Muscle layer of colon (tissue), 2 donors: ENCODE measurements around the gene LRRC66.

Experiments used
- H3K27ac ChIP-seq: one replicate; pipeline ENCODE4 v1.7.0; 2013; ENCODE audit warnings: low read depth, mild to moderate bottlenecking, low read length, moderate library complexity
- H3K27me3 ChIP-seq, 2 donors: one replicate each; pipeline ENCODE4 v1.7.0; 2013; ENCODE audit warnings: low read length in 2 of 2, mild to moderate bottlenecking in 2 of 2; ENCODE audit not compliant: insufficient read depth in 2 of 2, control insufficient read depth in 1 of 2
- H3K36me3 ChIP-seq: one replicate; pipeline ENCODE4 v1.7.0; 2013; ENCODE audit warnings: mild to moderate bottlenecking, low read length; ENCODE audit not compliant: insufficient read depth
- H3K4me1 ChIP-seq: one replicate; pipeline ENCODE4 v1.7.0; 2013; ENCODE audit warnings: mild to moderate bottlenecking, low read length; ENCODE audit not compliant: insufficient read depth
- H3K4me3 ChIP-seq, 2 donors: one replicate each; pipeline ENCODE4 v1.7.0; 2013; ENCODE audit warnings: low read length in 2 of 2, low read depth in 1 of 2, mild to moderate bottlenecking in 1 of 2, moderate library complexity in 1 of 2
- H3K9ac ChIP-seq: one replicate; pipeline ENCODE4 v1.7.0; 2013; ENCODE audit warnings: low read length
- H3K9me3 ChIP-seq: one replicate; pipeline ENCODE4 v1.7.0; 2013; ENCODE audit warnings: mild to moderate bottlenecking, low read length
- donor health status: abdominal sarcoma.
- donor health status: Adenocarcinoma of cecum.

LRRC66 gene

DNA sequence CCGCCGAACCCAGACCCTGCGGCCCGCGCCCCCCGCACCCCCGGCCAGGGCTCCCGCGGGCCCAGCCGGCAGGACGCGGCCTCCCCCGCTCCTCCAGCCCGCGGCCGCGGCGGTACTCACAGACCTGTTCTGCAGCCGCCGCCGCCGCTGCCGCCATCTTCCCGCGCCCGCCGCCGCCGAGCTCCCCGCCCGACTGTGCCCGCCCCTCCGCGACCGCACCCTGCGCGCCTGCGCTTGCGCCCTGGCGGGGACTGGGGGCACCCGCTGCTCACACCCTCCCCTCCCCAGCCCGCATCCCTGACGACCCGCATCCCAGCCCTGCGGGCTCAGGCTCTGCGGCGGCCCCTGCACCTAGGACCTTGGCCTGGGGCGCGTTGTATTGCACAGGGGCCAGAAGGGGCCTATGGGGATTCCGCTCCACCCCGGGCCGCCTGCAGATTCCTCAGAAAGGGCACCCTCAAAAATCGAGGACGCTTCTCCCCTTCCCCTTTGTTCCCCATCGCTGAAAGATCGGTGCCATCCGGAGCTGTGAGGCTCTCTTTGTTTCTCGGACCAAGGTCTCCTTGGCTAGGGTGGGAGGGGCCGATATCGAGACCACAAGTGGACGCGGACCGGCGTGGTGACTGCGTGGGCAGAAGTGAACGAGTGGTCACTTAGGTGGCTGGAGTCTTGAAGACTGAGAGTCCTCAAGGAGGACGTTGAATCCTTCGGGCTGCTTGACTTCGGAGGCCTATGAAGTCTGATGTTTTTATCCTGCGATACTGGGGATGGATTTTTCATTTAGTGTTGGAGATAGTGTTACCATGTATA is 18.1 kb upstream of the LRRC66 start, which contains the start of gene SGCB:
SGCB (minus strand) TSS at position 197 of the 810 bp plus-strand sequence; CDS start at position 157, 40 bp downstream.
- no peaks in the 10 kb centered on the region for H3K9me3 ChIP-seq
- no peaks in the 10 kb centered on the region for H3K27me3 ChIP-seq
- no peaks in the 10 kb centered on the region for H3K36me3 ChIP-seq
- peak within 1 kb of the TSS; percentile 88 for H3K27ac ChIP-seq
- peak within 1 kb of the TSS; percentile 78 to 80 for H3K4me3 ChIP-seq
- peak within 1 kb of the TSS; percentile 49 for H3K9ac ChIP-seq
- peaks cover 19% of the 10 kb centered on the region for H3K4me1 ChIP-seq

DNA sequence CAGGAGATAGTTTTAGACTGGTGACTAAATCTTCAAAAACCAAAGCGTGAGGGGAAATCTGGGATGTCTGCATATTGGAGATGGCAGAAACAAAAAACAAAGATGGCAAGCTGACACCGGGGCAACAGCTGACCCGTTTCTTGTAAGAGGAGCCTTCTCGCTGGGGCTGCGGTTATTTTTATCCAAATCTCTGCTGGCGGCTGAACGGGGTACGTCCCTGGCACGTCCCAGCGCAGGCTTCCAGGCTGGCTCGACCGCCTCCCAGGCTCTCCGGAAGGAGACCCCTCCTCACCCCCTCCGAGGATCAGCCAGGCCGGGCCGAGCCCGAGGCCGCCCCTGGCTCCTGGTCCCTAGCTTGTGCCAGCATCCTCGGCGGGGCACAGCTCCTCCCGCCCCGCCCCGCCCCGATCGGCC is 17.5 kb upstream of the LRRC66 start:
- Histone ChIP-seq H3K27me3 (no peaks in the 10 kb centered on the region), H3K36me3 (no peaks in the 10 kb centered on the region), H3K27ac (peak overlapping the region; percentile 76), H3K9me3 (no peaks in the 10 kb centered on the region), H3K4me3 (peak overlapping the region; percentile 75 to 78), H3K9ac (peak overlapping the region; percentile 49), H3K4me1 (peaks cover 19% of the 10 kb centered on the region)

- Histone ChIP-seq H3K27me3 (no peaks in the 10 kb centered on the region), H3K27ac (no peak overlapping the region), H3K36me3 (peaks cover 3% of the 10 kb centered on the region), H3K9ac (peak overlapping the region; percentile 49), H3K4me3 (peak overlapping the region; percentile 75 to 78), H3K9me3 (no peaks in the 10 kb centered on the region), H3K4me1 (peaks cover 19% of the 10 kb centered on the region)
Measured at GRCh38 chr4:52036886-52037530, 16.8 kb upstream of the LRRC66 start.

DNA sequence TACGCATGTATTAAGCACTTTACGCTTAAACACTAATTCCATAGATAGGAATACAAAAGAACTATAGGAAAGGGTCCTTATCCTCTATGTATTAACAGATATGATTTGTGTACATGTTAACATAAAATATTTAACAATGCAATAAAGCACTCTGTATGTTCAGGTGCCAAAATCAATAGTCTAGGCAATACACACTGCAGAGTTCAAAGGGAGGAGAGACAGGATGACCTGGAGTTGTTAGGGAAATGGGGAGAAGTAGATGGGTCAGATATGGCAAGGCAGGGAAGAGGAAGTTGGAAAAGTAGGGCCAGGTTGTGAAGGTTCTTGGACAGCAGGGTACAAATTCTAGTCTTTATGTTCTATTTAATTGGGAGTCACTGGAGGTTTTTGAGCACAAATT is 15.0 kb upstream of the LRRC66 start:
- Histone ChIP-seq H3K4me1 (peaks cover 19% of the 10 kb centered on the region), H3K27me3 (no peaks in the 10 kb centered on the region), H3K27ac (no peak overlapping the region), H3K36me3 (peaks cover 3% of the 10 kb centered on the region), H3K4me3 (no peak overlapping the region), H3K9me3 (no peaks in the 10 kb centered on the region), H3K9ac (no peak overlapping the region)

GRCh38 chr4:52032005-52032404 is 11.8 kb upstream of the LRRC66 start:
- peaks cover 14% of the 10 kb centered on the region for H3K36me3 ChIP-seq
- no peak overlapping the region for H3K27ac ChIP-seq
- H3K4me1 ChIP-seq: peaks cover 16% of the 10 kb centered on the region
- H3K9ac ChIP-seq: no peak overlapping the region
- H3K27me3 ChIP-seq: no peaks in the 10 kb centered on the region
- H3K4me3 ChIP-seq: no peak overlapping the region
- H3K9me3 ChIP-seq: no peaks in the 10 kb centered on the region

DNA sequence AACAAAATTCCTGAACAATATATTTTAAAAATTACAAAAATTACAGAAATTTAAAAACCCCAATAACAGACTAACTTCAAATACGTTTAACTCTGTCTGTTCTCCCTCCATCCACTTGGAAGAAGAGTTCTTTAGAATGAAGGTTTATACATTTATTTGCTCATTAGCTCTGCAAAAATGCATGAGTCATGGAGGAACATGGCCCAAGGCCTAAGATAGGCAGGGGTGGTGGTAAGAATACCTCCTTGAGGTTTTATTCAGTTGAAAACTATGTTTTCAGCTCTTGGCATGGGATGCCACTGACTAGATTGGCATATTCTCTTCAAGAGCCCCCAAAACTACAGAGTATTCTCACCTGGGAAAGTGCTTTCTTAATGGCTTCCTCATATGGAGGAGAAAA is 8.8 kb upstream of the LRRC66 start:
- no peak overlapping the region for H3K9ac ChIP-seq
- peaks cover 25% of the 10 kb centered on the region for H3K36me3 ChIP-seq
- no peak overlapping the region for H3K27ac ChIP-seq
- no peak overlapping the region for H3K4me3 ChIP-seq
- H3K27me3 ChIP-seq: no peaks in the 10 kb centered on the region
- H3K4me1 ChIP-seq: no peaks in the 10 kb centered on the region
- no peaks in the 10 kb centered on the region for H3K9me3 ChIP-seq

- Histone ChIP-seq H3K4me1 (no peaks in the 10 kb centered on the region), H3K4me3 (no peak overlapping the region), H3K27me3 (no peaks in the 10 kb centered on the region), H3K27ac (no peak overlapping the region), H3K9me3 (no peaks in the 10 kb centered on the region), H3K36me3 (peaks cover 6% of the 10 kb centered on the region), H3K9ac (no peak overlapping the region)
Measured at GRCh38 chr4:52017814-52018213, 2.3 kb downstream of the LRRC66 start.

- Histone ChIP-seq H3K4me1 (no peaks in the 10 kb centered on the region), H3K27me3 (no peaks in the 10 kb centered on the region), H3K36me3 (no peaks in the 10 kb centered on the region), H3K27ac (no peak overlapping the region), H3K9ac (no peak overlapping the region), H3K4me3 (no peak overlapping the region), H3K9me3 (no peaks in the 10 kb centered on the region)
Measured at GRCh38 chr4:52016981-52017380, 3.2 kb downstream of the LRRC66 start.

DNA sequence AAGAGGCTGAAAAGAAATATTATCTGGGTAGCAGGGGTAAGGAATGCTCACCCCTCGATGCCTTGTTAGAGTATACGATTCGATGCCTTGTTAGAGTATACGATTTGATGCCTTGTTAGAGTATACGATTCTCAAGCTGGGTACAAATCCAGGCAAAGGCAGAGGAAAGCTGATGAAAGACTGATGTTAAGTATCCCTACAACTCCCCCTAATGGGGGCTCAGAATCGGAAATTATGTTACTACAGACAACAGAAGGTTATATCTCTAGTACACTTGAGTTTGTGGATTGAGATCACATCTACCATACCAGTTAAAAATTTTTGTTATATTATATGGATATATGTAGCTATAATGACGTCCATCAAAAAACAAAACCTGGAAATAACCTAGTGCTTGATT is 4.8 kb downstream of the LRRC66 start:
- no peaks in the 10 kb centered on the region for H3K27me3 ChIP-seq
- H3K9me3 ChIP-seq: no peaks in the 10 kb centered on the region
- no peak overlapping the region for H3K9ac ChIP-seq
- no peak overlapping the region for H3K27ac ChIP-seq
- H3K4me1 ChIP-seq: no peaks in the 10 kb centered on the region
- no peak overlapping the region for H3K4me3 ChIP-seq
- H3K36me3 ChIP-seq: no peaks in the 10 kb centered on the region

DNA sequence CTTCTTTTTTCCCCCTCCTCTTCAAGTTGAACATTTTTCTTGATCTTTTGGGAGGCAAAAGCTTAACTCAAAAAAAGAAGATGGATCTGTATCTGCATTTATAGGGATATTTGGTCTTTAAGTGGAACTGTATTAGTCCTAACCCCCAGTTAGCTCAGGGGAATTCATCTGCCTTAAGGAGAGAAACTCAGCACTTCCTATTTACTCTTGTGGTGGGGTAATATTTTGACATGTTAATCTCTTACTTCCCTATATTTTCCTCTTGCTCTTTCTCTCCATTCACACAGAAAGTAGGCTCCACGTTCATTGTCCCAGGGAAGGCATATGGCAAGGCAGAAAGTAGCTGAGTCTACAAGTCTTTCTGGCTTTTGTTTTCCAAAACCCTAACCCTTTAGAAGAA is 5.3 kb downstream of the LRRC66 start:
- Histone ChIP-seq H3K9ac (no peak overlapping the region), H3K27ac (no peak overlapping the region)

DNA sequence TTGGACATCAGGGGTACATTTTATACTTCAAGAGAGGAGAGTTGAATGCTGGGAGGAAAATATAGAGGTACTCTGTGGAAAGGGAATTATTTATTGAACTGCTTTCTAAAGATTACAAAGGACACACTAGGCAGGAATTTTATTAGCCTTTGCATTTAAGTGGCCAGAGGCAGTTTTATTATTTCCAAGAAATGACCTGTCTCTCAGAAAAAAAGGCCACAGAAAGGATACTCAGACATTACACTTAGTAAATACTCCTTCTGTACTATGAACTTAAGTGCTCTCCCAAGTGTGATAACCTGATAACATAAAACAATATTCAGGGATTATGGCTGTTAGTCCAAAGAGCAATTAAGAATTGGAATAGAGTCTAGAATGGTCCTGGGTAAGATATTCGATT is 7.5 kb downstream of the LRRC66 start:
- H3K27me3 ChIP-seq: no peaks in the 10 kb centered on the region
- H3K4me3 ChIP-seq: no peak overlapping the region
- H3K27ac ChIP-seq: no peak overlapping the region
- H3K36me3 ChIP-seq: no peaks in the 10 kb centered on the region
- H3K9me3 ChIP-seq: no peaks in the 10 kb centered on the region
- no peaks in the 10 kb centered on the region for H3K4me1 ChIP-seq
- no peak overlapping the region for H3K9ac ChIP-seq

More for the DNA sequence above, 5.3 kb downstream of the LRRC66 start:
- no peaks in the 10 kb centered on the region for H3K36me3 ChIP-seq
- no peak overlapping the region for H3K4me3 ChIP-seq
- no peaks in the 10 kb centered on the region for H3K9me3 ChIP-seq
- H3K4me1 ChIP-seq: no peaks in the 10 kb centered on the region
- no peaks in the 10 kb centered on the region for H3K27me3 ChIP-seq
